Measurements from ENCODE around the gene TLE3.

TLE3 gene

GRCh38 chr15:70098461-70099166, 897 bp upstream of the TLE3 start:
- no peak for DNase-seq (ENCODE audit: low read depth)

GRCh38 chr15:70098153-70098460, 390 bp upstream of the TLE3 start:
- DNase-seq (ENCODE audit: low read depth): no peak

GRCh38 chr15:70097063-70097320, 725 bp downstream of the TLE3 start:
- no peak for DNase-seq (ENCODE audit: low read depth)

- DNase-seq (ENCODE audit: low read depth): peak; percentile 29
Measured at GRCh38 chr15:70096215-70097062, 1.3 kb downstream of the TLE3 start.

- no peak for DNase-seq (ENCODE audit: low read depth)
Measured at GRCh38 chr15:70095408-70096214, 2.1 kb downstream of the TLE3 start.

GRCh38 chr15:70094690-70095311, 2.9 kb downstream of the TLE3 start:
- DNase-seq (ENCODE audit: low read depth): no peak

GRCh38 chr15:70093481-70094319, 4.0 kb downstream of the TLE3 start:
- DNase-seq (ENCODE audit: low read depth): no peak

GRCh38 chr15:70093070-70093469, 4.6 kb downstream of the TLE3 start:
- no peak for DNase-seq (ENCODE audit: low read depth)

- DNase-seq (ENCODE audit: low read depth): no peak
Measured at GRCh38 chr15:70092464-70093027, 5.2 kb downstream of the TLE3 start.

- DNase-seq (ENCODE audit: low read depth): no peak
Measured at GRCh38 chr15:70091726-70092463, 5.8 kb downstream of the TLE3 start.

- DNase-seq (ENCODE audit: low read depth): no peak
Measured at GRCh38 chr15:70090436-70091296, 7.1 kb downstream of the TLE3 start.

- DNase-seq (ENCODE audit: low read depth): no peak
Measured at GRCh38 chr15:70089692-70089971, 8.1 kb downstream of the TLE3 start.

- no peak for DNase-seq (ENCODE audit: low read depth)
Measured at GRCh38 chr15:70088887-70089691, 8.6 kb downstream of the TLE3 start.

- DNase-seq (ENCODE audit: low read depth): no peak
Measured at GRCh38 chr15:70088455-70088854, 9.3 kb downstream of the TLE3 start.

- DNase-seq (ENCODE audit: low read depth): no peak
Measured at GRCh38 chr15:70087708-70088352, 9.9 kb downstream of the TLE3 start.

- DNase-seq (ENCODE audit: low read depth): no peak
Measured at GRCh38 chr15:70086636-70087035, 11.1 kb downstream of the TLE3 start.

- no peak for DNase-seq (ENCODE audit: low read depth)
Measured at GRCh38 chr15:70084461-70084860, 13.3 kb downstream of the TLE3 start.

GRCh38 chr15:70083946-70084345, 13.8 kb downstream of the TLE3 start:
- no peak for DNase-seq (ENCODE audit: low read depth)

GRCh38 chr15:70083418-70083817, 14.3 kb downstream of the TLE3 start:
- DNase-seq (ENCODE audit: low read depth): no peak

Data from activated T-helper 1 cell treated with Interleukin-2 at 50 U/mL for 16 hours (primary cell).